Neural cell (in vitro differentiated cells): ENCODE measurements around the gene APOC3. TPM values are rescaled to one million over a fixed set of nuclear protein-coding genes. Genes with fewer than 3 reads are reported as not detected.

ENCODE experiments used
- H2AFZ ChIP-seq: fragments of 200-600, 300-800 bp; sonication (generic), shearing (Covaris generic); 2 replicates; pipeline ENCODE4 v1.6.0; 2014; ENCODE audit warnings: low read depth, mild to moderate bottlenecking, antibody characterized with exemption, low read length, moderate library complexity
- H3F3A ChIP-seq: fragments of 200-600 bp; shearing (Covaris generic); 2 replicates; pipeline ENCODE4 v1.6.1; 2016; ENCODE audit warnings: mild to moderate bottlenecking, moderate library complexity, mixed read lengths, antibody characterized with exemption, low read length; ENCODE audit not compliant: insufficient read depth, poor library complexity, severe bottlenecking
- H3K27ac ChIP-seq: fragments of 200-600, 300-800 bp; sonication (generic), shearing (Covaris generic); 2 replicates; pipeline ENCODE4 v1.5.1; 2014; ENCODE audit warnings: mild to moderate bottlenecking, low read length, moderate library complexity
- H3K27me3 ChIP-seq: fragments of 300-800, 200-600 bp; sonication (generic), shearing (Covaris generic); 2 replicates; pipeline ENCODE4 v1.6.0; 2014; ENCODE audit warnings: mild to moderate bottlenecking, low read depth, low read length, moderate library complexity; ENCODE audit not compliant: insufficient read depth
- H3K36me3 ChIP-seq: fragments of 300-800, 200-600 bp; sonication (generic), shearing (Covaris generic); 2 replicates; pipeline ENCODE4 v1.5.1; 2014; ENCODE audit warnings: mild to moderate bottlenecking, antibody characterized with exemption, low read length, moderate library complexity; ENCODE audit not compliant: insufficient read depth
- H3K4me2 ChIP-seq: fragments of 300-800, 200-600 bp; sonication (generic), shearing (Covaris generic); 2 replicates; pipeline ENCODE4 v1.6.0; 2014; ENCODE audit warnings: mild to moderate bottlenecking, low read length
- H3K4me3 ChIP-seq: fragments of 300-800, 200-600 bp; sonication (generic), shearing (Covaris generic); 2 replicates; pipeline ENCODE4 v1.5.1; 2014; ENCODE audit warnings: mild to moderate bottlenecking, low read length, moderate library complexity
- H3K79me2 ChIP-seq: fragments of 200-600 bp; shearing (Covaris generic); replicated peaks from 2 replicates; pipeline ENCODE4 v1.6.0; 2014; ENCODE audit warnings: mild to moderate bottlenecking, low read length, moderate library complexity; ENCODE audit not compliant: insufficient read depth
- H3K9ac ChIP-seq: fragments of 300-800, 200-600 bp; sonication (generic), shearing (Covaris generic); 2 replicates; pipeline ENCODE4 v1.6.1; 2016; ENCODE audit warnings: mild to moderate bottlenecking, low read length, mixed read lengths
- H3K9me2 ChIP-seq: fragments of 200-600 bp; shearing (Covaris generic); 2 replicates; pipeline ENCODE4 v1.6.1; 2016; ENCODE audit warnings: mild to moderate bottlenecking, low read length, mixed read lengths; ENCODE audit not compliant: insufficient read depth
- H3K9me3 ChIP-seq: fragments of 200-600, 300-800 bp; sonication (generic), shearing (Covaris generic); 2 replicates; pipeline ENCODE4 v1.6.1; 2016; ENCODE audit warnings: mild to moderate bottlenecking, mixed run types, low read length, moderate library complexity, mixed read lengths
- H4K20me1 ChIP-seq: fragments of 200-600 bp; shearing (Covaris generic); 2 replicates; pipeline ENCODE4 v1.6.1; 2016; ENCODE audit warnings: mild to moderate bottlenecking, mixed run types; ENCODE audit not compliant: insufficient read depth
- EP300 ChIP-seq: fragments of 450-650 bp; conservative IDR thresholded peaks from 2 replicates; pipeline ENCODE4 v1.6.1; 2014; ENCODE audit warnings: antibody characterized with exemption, mild to moderate bottlenecking, moderate library complexity; ENCODE audit not compliant: poor library complexity, severe bottlenecking
- EZH2 ChIP-seq: fragments of 200-600, 300-800 bp; shearing (Covaris generic), sonication (generic); IDR thresholded peaks from 2 replicates; pipeline ENCODE4 v1.6.1; 2014; ENCODE audit warnings: antibody characterized with exemption, low read length, borderline replicate concordance, mild to moderate bottlenecking; ENCODE audit not compliant: insufficient read depth, poor library complexity, severe bottlenecking
- MXI1 ChIP-seq: fragments of 450-650 bp; conservative IDR thresholded peaks from 2 replicates; pipeline ENCODE4 v1.6.1; 2014; ENCODE audit warnings: antibody characterized with exemption, mild to moderate bottlenecking; ENCODE audit not compliant: poor library complexity, severe bottlenecking
- POLR2AphosphoS5 ChIP-seq: IDR thresholded peaks from 2 replicates; pipeline ENCODE4 v1.6.1; 2012
- RAD21 ChIP-seq: fragments of 450-650 bp; conservative IDR thresholded peaks from 2 replicates; pipeline ENCODE4 v1.6.1; 2014; ENCODE audit warnings: antibody characterized with exemption, mild to moderate bottlenecking, moderate library complexity
- SMC3 ChIP-seq: fragments of 450-650 bp; conservative IDR thresholded peaks from 2 replicates; pipeline ENCODE4 v1.6.1; 2014; ENCODE audit warnings: antibody characterized with exemption, mild to moderate bottlenecking, moderate library complexity; ENCODE audit not compliant: poor library complexity
- TAF1 ChIP-seq: IDR thresholded peaks from 2 replicates; pipeline ENCODE4 v1.6.1; 2012; ENCODE audit warnings: low read depth
- polyA plus RNA-seq: library from polyadenylated mRNA; depleted of rRNA; stranded (reverse); fragments of >200 nt; gene quantifications from 2 replicates; pipeline ENCODE4 v1.2.3, GENCODE V29; 2014
- TF ChIP-seq, protein P1 (sequence below): fragments of 450-650 bp; IDR thresholded peaks from 2 replicates; pipeline ENCODE4 v1.5.1; 2014; ENCODE audit warnings: antibody characterized with exemption, mild to moderate bottlenecking, moderate library complexity; ENCODE audit not compliant: poor library complexity, severe bottlenecking
- TF ChIP-seq, protein P2 (sequence below): IDR thresholded peaks from 2 replicates; pipeline ENCODE4 v1.6.1; 2012; ENCODE audit warnings: borderline replicate concordance

The APOC3 gene
- polyA plus RNA-seq, 1 donor from 2014 or later: not detected

DNA sequence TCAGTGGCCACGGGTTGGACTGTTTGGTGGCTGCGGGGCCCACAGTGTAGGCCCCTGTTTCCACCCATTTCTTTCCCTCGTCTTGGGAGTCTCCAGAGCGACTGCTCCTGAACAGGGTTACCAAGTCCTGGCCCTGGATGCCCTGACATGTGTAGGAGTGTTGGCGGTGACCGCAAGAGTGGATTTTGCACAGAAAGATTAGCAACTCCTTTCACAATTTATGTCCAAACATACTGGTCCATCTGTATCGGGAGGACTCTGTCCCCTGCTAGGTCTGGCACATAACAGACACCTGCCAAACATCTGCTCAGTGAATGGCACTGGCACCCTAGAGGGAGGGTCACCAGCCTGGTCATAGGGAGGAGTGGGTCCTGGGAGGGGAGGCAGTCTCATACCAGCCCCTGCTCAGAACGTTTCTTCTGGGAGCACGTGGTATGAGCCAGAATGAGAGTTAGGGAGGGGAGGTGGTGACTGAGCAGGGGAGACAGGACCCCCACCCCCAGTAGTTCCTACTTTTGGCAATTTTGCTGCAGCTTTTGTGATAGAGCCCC is 11.1 kb downstream of the APOC3 start:
- Histone ChIP-seq H3F3A (no peaks in the 10 kb centered on the region), H4K20me1 (no peaks in the 10 kb centered on the region), H3K4me2 (no peak overlapping the region), H3K4me3 (no peak overlapping the region), H3K9ac (no peak overlapping the region), H2AFZ (no peak overlapping the region), H3K27ac (no peak overlapping the region), H3K27me3 (no peaks in the 10 kb centered on the region), H3K36me3 (no peaks in the 10 kb centered on the region), H3K9me3 (no peaks in the 10 kb centered on the region), H3K79me2 (no peaks in the 10 kb centered on the region), H3K9me2 (no peaks in the 10 kb centered on the region)
- TF ChIP-seq, protein P1, sequence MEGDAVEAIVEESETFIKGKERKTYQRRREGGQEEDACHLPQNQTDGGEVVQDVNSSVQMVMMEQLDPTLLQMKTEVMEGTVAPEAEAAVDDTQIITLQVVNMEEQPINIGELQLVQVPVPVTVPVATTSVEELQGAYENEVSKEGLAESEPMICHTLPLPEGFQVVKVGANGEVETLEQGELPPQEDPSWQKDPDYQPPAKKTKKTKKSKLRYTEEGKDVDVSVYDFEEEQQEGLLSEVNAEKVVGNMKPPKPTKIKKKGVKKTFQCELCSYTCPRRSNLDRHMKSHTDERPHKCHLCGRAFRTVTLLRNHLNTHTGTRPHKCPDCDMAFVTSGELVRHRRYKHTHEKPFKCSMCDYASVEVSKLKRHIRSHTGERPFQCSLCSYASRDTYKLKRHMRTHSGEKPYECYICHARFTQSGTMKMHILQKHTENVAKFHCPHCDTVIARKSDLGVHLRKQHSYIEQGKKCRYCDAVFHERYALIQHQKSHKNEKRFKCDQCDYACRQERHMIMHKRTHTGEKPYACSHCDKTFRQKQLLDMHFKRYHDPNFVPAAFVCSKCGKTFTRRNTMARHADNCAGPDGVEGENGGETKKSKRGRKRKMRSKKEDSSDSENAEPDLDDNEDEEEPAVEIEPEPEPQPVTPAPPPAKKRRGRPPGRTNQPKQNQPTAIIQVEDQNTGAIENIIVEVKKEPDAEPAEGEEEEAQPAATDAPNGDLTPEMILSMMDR: no peak
- TF ChIP-seq, protein P2, sequence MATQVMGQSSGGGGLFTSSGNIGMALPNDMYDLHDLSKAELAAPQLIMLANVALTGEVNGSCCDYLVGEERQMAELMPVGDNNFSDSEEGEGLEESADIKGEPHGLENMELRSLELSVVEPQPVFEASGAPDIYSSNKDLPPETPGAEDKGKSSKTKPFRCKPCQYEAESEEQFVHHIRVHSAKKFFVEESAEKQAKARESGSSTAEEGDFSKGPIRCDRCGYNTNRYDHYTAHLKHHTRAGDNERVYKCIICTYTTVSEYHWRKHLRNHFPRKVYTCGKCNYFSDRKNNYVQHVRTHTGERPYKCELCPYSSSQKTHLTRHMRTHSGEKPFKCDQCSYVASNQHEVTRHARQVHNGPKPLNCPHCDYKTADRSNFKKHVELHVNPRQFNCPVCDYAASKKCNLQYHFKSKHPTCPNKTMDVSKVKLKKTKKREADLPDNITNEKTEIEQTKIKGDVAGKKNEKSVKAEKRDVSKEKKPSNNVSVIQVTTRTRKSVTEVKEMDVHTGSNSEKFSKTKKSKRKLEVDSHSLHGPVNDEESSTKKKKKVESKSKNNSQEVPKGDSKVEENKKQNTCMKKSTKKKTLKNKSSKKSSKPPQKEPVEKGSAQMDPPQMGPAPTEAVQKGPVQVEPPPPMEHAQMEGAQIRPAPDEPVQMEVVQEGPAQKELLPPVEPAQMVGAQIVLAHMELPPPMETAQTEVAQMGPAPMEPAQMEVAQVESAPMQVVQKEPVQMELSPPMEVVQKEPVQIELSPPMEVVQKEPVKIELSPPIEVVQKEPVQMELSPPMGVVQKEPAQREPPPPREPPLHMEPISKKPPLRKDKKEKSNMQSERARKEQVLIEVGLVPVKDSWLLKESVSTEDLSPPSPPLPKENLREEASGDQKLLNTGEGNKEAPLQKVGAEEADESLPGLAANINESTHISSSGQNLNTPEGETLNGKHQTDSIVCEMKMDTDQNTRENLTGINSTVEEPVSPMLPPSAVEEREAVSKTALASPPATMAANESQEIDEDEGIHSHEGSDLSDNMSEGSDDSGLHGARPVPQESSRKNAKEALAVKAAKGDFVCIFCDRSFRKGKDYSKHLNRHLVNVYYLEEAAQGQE: no peak
- TF ChIP-seq MXI1 (no peak), EZH2 (no peak), SMC3 (no peak), POLR2AphosphoS5 (no peak), TAF1 (no peak), EP300 (no peak), RAD21 (no peak)

DNA sequence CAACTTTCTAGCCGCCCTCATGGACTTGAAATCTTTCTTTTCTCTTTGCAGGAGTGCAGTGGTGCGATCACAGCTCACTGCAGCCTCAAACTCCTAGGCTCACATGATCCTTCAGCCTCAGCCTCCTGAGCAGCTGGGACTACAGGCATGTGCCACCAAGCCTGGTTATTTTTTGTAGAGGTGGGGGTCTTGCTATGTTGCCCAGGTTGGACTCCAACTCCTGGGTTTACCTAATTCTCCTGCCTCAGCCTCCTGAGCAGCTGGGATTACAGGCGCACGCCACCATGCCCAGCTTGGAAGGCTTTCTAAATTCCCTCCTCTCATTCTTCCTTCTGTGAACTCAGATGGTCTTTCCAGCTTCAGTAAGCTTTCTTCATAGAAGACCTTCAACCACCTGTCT is 12.4 kb downstream of the APOC3 start:
- Histone ChIP-seq H3K9ac (no peak overlapping the region), H3K27me3 (no peaks in the 10 kb centered on the region), H3K4me2 (no peak overlapping the region), H3K9me3 (no peaks in the 10 kb centered on the region), H3K27ac (no peak overlapping the region), H3K4me3 (no peak overlapping the region), H2AFZ (no peak overlapping the region), H4K20me1 (no peaks in the 10 kb centered on the region), H3K9me2 (no peaks in the 10 kb centered on the region), H3K79me2 (no peaks in the 10 kb centered on the region), H3F3A (no peaks in the 10 kb centered on the region), H3K36me3 (peaks cover 6% of the 10 kb centered on the region)
- TF ChIP-seq RAD21 (no peak), POLR2AphosphoS5 (no peak), EZH2 (no peak)
- TF ChIP-seq, protein P1: no peak
